Gastroesophageal sphincter (tissue), 3 donors: ENCODE results near the gene SPDYE5.
"Not testable (repeated sequence)": the region's sequence is repeated elsewhere in the genome, so short reads cannot be mapped to it uniquely, and the experiment has no call there.

Experiments
- CTCF ChIP-seq, 4 experiments: fragments of 200-600 bp in 2 of 4; fragments of 450-650 bp in 2 of 4; sonication (generic) in 1 of 4; IDR thresholded peaks; one replicate each; pipeline ENCODE4 v1.5.1; 2017 to 2019; ENCODE audit warnings: antibody characterized with exemption in 4 of 4, mild to moderate bottlenecking in 2 of 4, moderate library complexity in 2 of 4
- POLR2A ChIP-seq, 2 donors: fragments of 450-650 bp; IDR thresholded peaks; one replicate each; pipeline ENCODE4 v1.6.1; 2017; ENCODE audit warnings: antibody characterized with exemption in 2 of 2, mild to moderate bottlenecking in 2 of 2, moderate library complexity in 1 of 2
- POLR2AphosphoS5 ChIP-seq: sonication (generic); formaldehyde crosslinking; IDR thresholded peaks from one replicate; pipeline ENCODE4 v1.6.1; 2017; ENCODE audit warnings: antibody characterized with exemption

GRCh38 chr7:75458034-75458433 is 34.1 kb upstream of the SPDYE5 start:
- not testable (repeated sequence) for TF ChIP-seq CTCF (IDR thresholded peaks at IDR 0.05); POLR2A (IDR thresholded peaks at IDR 0.05); POLR2AphosphoS5
